Stimulated activated CD4-positive, alpha-beta T cell treated with anti-CD3 and anti-CD28 coated beads, TNF-alpha, amount 100 ng/mL, for 1 hour (primary cell): ENCODE measurements around the gene LAMC2.
"Not testable (repeated sequence)": the region's sequence is repeated elsewhere in the genome, so short reads cannot be mapped to it uniquely, and the experiment has no call there.

Experiments used
- DNase-seq, 3 donors: peaks; one replicate each; pipeline ENCODE4 v3.0.0-alpha.2; 2020; ENCODE audit warnings: low read depth in 3 of 3, low spot score in 1 of 3

Gene LAMC2

GRCh38 chr1:183236158-183236725 is 50.2 kb downstream of the LAMC2 start:
- no peak for DNase-seq

DNA sequence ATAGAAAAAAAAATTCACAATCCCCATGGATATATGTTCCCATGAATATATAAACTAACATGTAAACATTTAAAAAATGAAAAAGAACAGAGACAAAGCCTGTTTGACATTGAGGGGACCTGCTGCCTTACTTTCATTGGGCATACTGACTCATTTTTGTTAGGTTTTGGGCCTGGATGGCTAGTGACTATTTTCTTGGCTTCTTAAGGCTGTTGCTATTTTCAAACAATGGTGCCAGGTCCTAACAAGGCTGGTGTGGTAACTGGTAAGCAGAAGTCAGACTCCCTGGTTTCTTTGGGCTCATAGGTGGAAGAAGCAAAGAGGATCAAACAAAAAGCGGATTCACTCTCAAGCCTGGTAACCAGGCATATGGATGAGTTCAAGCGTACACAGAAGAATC is 51.0 kb downstream of the LAMC2 start:
- DNase-seq = no peak

DNA sequence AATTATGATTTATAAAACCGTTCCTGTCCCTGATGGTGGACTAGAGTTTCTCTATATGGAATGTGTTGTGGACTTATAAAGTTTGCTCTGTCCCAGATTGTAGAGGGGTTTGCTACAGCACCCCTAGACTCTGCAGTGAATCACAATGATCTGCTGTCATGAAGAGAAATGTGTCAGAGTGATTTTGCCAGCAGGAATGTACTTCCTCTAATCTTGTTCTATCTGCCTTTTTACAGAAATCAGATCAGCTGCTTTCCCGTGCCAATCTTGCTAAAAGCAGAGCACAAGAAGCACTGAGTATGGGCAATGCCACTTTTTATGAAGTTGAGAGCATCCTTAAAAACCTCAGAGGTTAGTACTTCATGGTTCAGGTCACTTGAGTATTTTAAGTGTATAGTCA is 52.0 kb downstream of the LAMC2 start:
- no peak for DNase-seq

DNA sequence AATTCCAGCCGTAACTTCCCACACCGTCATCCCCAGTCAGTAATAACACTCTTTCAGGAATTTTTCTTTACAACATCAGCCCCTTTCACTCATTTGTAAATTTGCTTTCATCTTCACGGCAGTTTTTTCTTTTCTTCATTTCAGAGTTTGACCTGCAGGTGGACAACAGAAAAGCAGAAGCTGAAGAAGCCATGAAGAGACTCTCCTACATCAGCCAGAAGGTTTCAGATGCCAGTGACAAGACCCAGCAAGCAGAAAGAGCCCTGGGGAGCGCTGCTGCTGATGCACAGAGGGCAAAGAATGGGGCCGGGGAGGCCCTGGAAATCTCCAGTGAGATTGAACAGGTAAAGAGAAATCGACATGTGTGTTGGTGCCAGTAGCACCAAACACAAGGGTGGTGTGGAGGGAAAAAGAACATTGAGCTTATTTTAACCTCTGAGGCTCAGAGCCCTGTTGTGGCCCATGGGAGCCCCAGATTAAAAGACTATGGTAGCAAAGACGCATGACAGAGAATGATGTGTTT is 53.2 kb downstream of the LAMC2 start:
- DNase-seq = no peak

- DNase-seq = no peak
Measured at GRCh38 chr1:183239793-183240525, 53.9 kb downstream of the LAMC2 start.

DNA sequence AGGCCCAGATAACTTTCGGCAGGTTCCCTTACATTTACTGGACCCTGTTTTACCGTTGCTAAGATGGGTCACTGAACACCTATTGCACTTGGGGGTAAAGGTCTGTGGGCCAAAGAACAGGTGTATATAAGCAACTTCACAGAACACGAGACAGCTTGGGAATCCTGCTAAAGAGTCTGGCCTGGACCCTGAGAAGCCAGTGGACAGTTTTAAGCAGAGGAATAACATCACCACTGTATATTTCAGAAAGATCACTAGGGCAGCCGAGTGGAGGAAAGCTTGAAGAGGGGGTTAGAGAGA is 54.4 kb downstream of the LAMC2 start:
- no peak for DNase-seq

- not testable (repeated sequence) for DNase-seq
Measured at GRCh38 chr1:183240853-183241252, 54.8 kb downstream of the LAMC2 start.

DNA sequence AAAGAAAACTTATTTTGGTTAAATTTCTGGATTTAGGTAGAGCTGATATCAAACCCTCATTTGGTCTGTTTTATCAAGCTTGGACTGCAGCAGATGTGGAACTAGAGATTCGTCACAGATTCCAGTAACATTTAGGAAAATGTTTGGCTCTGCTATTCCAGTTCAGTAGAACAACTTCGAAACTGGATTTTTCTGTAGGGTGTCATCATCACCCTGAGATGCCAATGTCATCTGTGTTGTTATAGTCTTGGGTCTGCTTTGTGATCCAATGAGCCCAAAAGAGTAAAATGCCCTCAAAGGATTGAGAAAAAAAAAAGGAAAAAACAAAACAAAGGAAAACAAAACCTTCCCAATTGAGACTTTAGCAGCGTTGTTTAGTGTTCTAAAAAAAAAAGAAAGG is 55.4 kb downstream of the LAMC2 start:
- no peak for DNase-seq

GRCh38 chr1:183242556-183242955 is 56.5 kb downstream of the LAMC2 start:
- DNase-seq = no peak

DNA sequence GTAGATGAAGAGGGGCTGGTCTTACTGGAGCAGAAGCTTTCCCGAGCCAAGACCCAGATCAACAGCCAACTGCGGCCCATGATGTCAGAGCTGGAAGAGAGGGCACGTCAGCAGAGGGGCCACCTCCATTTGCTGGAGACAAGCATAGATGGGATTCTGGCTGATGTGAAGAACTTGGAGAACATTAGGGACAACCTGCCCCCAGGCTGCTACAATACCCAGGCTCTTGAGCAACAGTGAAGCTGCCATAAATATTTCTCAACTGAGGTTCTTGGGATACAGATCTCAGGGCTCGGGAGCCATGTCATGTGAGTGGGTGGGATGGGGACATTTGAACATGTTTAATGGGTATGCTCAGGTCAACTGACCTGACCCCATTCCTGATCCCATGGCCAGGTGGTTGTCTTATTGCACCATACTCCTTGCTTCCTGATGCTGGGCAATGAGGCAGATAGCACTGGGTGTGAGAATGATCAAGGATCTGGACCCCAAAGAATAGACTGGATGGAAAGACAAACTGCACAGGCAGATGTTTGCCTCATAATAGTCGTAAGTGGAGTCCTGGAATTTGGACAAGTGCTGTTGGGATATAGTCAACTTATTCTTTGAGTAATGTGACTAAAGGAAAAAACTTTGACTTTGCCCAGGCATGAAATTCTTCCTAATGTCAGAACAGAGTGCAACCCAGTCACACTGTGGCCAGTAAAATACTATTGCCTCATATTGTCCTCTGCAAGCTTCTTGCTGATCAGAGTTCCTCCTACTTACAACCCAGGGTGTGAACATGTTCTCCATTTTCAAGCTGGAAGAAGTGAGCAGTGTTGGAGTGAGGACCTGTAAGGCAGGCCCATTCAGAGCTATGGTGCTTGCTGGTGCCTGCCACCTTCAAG is 57.3 kb downstream of the LAMC2 start:
- DNase-seq = no peak

DNA sequence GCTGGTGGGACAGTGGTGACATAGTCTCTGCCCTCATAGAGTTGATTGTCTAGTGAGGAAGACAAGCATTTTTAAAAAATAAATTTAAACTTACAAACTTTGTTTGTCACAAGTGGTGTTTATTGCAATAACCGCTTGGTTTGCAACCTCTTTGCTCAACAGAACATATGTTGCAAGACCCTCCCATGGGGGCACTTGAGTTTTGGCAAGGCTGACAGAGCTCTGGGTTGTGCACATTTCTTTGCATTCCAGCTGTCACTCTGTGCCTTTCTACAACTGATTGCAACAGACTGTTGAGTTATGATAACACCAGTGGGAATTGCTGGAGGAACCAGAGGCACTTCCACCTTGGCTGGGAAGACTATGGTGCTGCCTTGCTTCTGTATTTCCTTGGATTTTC is 58.4 kb downstream of the LAMC2 start:
- DNase-seq = no peak

GRCh38 chr1:183245357-183245756 is 59.3 kb downstream of the LAMC2 start:
- no peak for DNase-seq

- no peak for DNase-seq
Measured at GRCh38 chr1:183246436-183246835, 60.4 kb downstream of the LAMC2 start.

- DNase-seq = no peak
Measured at GRCh38 chr1:183247066-183247465, 61.0 kb downstream of the LAMC2 start.

DNA sequence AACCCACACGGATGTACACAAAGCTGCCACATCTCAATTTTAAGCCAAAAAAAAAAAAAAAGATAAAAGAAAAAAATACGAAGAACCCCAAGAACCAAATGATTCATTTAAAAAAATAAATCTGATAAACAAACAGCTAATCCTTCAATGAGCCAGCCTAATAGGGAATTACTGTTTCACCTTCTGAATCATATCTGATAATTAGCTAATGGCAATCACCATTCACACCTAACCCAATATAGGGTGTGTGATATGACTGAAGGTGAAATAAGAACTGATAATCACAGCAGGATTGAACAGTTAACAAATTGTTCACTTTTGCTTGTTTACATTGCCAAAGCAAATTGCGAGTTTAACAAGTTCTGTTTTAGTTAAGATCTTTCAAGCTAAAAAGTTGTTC is 61.4 kb downstream of the LAMC2 start:
- no peak for DNase-seq

DNA sequence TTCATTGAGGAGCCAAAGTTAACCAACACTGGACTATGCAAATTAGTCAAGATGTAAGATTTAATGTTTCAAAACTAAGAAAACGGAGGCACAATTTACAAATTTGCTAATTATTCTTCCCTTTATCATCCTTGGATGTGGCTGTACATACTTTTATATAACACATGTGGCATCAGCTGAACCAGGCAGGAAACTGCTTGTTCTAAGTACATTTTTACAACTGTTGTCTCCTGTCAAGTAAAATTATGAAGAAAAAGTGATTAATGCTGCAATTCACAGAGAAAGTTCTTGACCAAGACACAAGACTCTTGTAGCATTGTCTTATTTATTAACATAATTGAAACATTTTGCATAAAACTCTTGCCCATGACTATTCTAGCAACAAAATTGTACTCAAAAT is 61.9 kb downstream of the LAMC2 start:
- DNase-seq = no peak

DNA sequence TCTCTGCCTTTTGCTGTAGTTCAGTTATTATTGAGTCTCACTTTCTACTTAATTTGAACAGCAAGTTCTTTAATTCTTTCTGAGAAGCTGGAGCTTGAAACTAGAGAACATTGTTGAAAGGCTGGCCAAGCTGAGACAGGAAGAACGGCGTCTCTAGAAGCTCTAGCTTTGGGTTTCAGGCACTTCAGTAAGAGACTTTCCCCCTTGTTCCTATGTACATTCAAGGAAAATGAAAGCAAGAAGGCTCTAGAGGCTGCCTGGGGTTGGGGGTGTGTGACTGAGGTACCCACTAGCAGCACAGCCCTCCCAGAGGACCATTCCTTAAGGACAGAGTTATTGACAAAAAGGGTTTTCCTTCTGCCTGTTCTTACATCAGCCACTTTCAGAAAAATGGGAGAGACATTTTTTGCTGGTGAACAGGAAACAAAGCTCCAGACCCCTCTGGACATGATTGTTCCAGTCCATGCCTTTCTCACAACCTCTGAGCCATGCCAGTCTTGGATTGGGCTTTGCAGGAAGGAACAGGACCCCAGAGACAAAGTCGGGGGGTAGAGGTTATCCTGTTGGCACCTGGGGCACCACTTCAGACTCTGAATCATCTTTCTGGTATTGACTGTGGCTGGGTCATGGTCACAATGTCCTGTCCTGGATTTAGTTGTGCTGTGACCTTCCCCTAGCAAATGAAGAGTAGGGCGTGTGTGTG is 63.1 kb downstream of the LAMC2 start:
- DNase-seq = no peak

GRCh38 chr1:183249941-183250452 is 63.9 kb downstream of the LAMC2 start:
- no peak for DNase-seq

- DNase-seq = no peak
Measured at GRCh38 chr1:183251101-183251958, 65.3 kb downstream of the LAMC2 start.

GRCh38 chr1:183251959-183252450 is 65.9 kb downstream of the LAMC2 start:
- DNase-seq = no peak
